Stomach (tissue), 9 donors: ENCODE measurements around the gene GFI1B. TPM values are rescaled to one million over a fixed set of nuclear protein-coding genes. Genes with fewer than 3 reads are reported as not detected.

Experiments used
- DNase-seq, 2 donors: peaks; one replicate each; pipeline versions ENCODE4 v3.0.0 to v3.0.0-alpha.2; 2013 to 2019
- H3K27ac ChIP-seq, 5 donors: fragments of 200-600 bp in 4 of 5; sonication (generic) in 4 of 5; one replicate each; pipeline ENCODE4 v1.5.1; 2013 to 2019; ENCODE audit warnings: mild to moderate bottlenecking in 1 of 5, moderate library complexity in 1 of 5
- H3K27me3 ChIP-seq, 3 donors: fragments of 200-600 bp; sonication (generic); one replicate each; pipeline ENCODE4 v1.5.1; 2017 to 2019; ENCODE audit warnings: mixed run types in 1 of 3
- H3K36me3 ChIP-seq, 4 donors: fragments of 200-600 bp; sonication (generic); 1 replicate in 3 of 4; 2 replicates in 1 of 4; pipeline ENCODE4 v1.5.1; 2016 to 2019
- H3K4me1 ChIP-seq, 4 donors: fragments of 200-600 bp; sonication (generic); one replicate each; pipeline ENCODE4 v1.5.1; 2016 to 2019
- H3K4me3 ChIP-seq, 4 donors: fragments of 200-600 bp; sonication (generic) in 3 of 4; one replicate each; pipeline ENCODE4 v1.5.1; 2016 to 2019; ENCODE audit warnings: mild to moderate bottlenecking in 1 of 4
- H3K9me3 ChIP-seq, 4 donors: fragments of 200-600 bp; sonication (generic); one replicate each; pipeline ENCODE4 v1.5.1; 2016 to 2019
- EP300 ChIP-seq: sonication (generic); formaldehyde crosslinking; IDR thresholded peaks from one replicate; pipeline ENCODE4 v1.6.1; 2017; ENCODE audit warnings: antibody characterized with exemption
- POLR2A ChIP-seq, 4 donors: fragments of 450-650 bp; IDR thresholded peaks; one replicate each; pipeline ENCODE4 v1.6.1; 2016; ENCODE audit warnings: antibody characterized with exemption in 4 of 4, control low read depth in 2 of 4, mild to moderate bottlenecking in 1 of 4, moderate library complexity in 1 of 4
- POLR2AphosphoS5 ChIP-seq, 3 donors: sonication (generic); formaldehyde crosslinking; IDR thresholded peaks; one replicate each; pipeline ENCODE4 v1.6.1; 2016; ENCODE audit warnings: antibody characterized with exemption in 3 of 3
- WGBS, 5 donors: extraction: QIAGEN DNeasy Blood & Tissue Kit in 3 of 5; methylation state at CpG; one replicate each; pipeline versions ENCODE4 v1.1.5 to v1.1.7; 2013 to 2018; 5-methylcytosine and 5-hydroxymethylcytosine counted together
- intact Hi-C: fragments of 100-400 bp; cut with DNase I; formaldehyde crosslinking; loops from one replicate; pipeline ENCODE4 v1.15.1; 2023; ENCODE audit warnings: low total_unique reads
- polyA plus RNA-seq, 3 donors: library from polyadenylated mRNA; stranded (reverse); fragments of 200-250 nt; gene quantifications; one replicate each; pipeline ENCODE4 v1.2.3, GENCODE V29; 2013
- total RNA-seq, 5 donors: library from RNA; depleted of rRNA; stranded (reverse); fragments of >200 nt; gene quantifications; one replicate each; pipeline versions ENCODE4 v1.1.0 to v1.2.3, GENCODE V29; 2014 to 2016
- TF ChIP-seq, protein P1 (sequence below), 7 experiments: fragments of 450-650 bp in 4 of 7; fragments of 200-600 bp in 3 of 7; sonication (generic) in 3 of 7; IDR thresholded peaks; one replicate each; pipeline ENCODE4 v1.5.1; 2016 to 2019; ENCODE audit warnings: antibody characterized with exemption in 7 of 7, control low read depth in 2 of 7, mild to moderate bottlenecking in 1 of 7
- donor health status: healthy with polysubstance abuse.
- donor health status: Bipolar disorder and iron deficiency.
- donor health status: healthy.

GFI1B gene
- total and polyA plus RNA-seq, 8 donors: 1.0 TPM; not detected in 7

DNA sequence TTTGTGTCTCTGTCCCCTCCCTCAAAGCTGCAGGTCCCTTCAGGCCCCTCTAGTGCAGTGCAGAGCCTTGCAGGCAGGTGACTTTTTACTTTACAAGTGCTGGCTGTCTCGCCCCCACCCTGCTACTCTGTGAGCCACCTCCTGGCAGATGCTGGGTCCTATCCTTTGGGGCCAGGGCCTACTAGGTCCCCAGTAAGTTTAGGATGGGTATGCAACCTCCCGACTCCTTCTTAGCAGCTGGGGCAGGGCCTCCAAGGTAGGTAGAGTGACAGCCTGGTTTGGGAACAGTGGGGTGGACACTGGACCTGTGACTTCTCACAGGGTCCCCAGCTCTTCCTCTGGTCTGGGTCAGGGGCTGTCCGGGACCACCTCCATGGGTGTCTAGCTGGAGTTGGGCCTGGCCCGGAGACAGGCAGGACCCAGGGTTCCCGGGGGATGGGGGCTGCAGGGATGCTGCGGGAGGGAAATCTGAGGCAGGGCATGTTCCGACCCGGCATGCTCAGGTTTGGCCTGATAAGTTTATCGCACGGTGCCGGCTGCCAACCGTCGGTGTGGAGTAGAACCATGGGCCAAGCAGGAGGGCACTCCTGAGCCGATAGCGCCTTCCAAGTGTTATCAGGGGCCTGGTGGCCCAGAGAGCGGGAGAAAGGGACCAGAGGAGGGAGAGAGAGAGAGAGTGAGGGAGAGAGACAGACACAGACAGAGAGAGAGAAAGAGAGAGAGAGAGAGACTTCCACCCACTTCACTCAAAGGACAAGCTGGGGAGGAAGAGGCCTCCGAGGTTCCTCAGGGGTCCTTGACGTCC is 20.5 kb downstream of the GFI1B start:
- 29 to 57% (median 39%) methylated on average over 15 to 18 of the region's 18 CpGs for WGBS, 5 donors
- Histone ChIP-seq H3K27me3 (peaks cover 0 to 86% (median 30%) of the 10 kb centered on the region in 3 donors), H3K36me3 (no peaks in the 10 kb centered on the region), H3K9me3 (no peaks in the 10 kb centered on the region), H3K4me1 (peaks cover 0 to 12% (median 6%) of the 10 kb centered on the region in 4 donors), H3K27ac (no peak overlapping the region), H3K4me3 (no peak overlapping the region)
- no peak for DNase-seq
- TF ChIP-seq EP300: no peak
- TF ChIP-seq POLR2A (IDR thresholded peaks at IDR 0.05): no peak
- TF ChIP-seq, protein P1, sequence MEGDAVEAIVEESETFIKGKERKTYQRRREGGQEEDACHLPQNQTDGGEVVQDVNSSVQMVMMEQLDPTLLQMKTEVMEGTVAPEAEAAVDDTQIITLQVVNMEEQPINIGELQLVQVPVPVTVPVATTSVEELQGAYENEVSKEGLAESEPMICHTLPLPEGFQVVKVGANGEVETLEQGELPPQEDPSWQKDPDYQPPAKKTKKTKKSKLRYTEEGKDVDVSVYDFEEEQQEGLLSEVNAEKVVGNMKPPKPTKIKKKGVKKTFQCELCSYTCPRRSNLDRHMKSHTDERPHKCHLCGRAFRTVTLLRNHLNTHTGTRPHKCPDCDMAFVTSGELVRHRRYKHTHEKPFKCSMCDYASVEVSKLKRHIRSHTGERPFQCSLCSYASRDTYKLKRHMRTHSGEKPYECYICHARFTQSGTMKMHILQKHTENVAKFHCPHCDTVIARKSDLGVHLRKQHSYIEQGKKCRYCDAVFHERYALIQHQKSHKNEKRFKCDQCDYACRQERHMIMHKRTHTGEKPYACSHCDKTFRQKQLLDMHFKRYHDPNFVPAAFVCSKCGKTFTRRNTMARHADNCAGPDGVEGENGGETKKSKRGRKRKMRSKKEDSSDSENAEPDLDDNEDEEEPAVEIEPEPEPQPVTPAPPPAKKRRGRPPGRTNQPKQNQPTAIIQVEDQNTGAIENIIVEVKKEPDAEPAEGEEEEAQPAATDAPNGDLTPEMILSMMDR (IDR thresholded peaks at IDR 0.05): no peak
- no peak for TF ChIP-seq POLR2AphosphoS5 (IDR thresholded peaks at IDR 0.05)
- intact Hi-C loops: no loop called here

DNA sequence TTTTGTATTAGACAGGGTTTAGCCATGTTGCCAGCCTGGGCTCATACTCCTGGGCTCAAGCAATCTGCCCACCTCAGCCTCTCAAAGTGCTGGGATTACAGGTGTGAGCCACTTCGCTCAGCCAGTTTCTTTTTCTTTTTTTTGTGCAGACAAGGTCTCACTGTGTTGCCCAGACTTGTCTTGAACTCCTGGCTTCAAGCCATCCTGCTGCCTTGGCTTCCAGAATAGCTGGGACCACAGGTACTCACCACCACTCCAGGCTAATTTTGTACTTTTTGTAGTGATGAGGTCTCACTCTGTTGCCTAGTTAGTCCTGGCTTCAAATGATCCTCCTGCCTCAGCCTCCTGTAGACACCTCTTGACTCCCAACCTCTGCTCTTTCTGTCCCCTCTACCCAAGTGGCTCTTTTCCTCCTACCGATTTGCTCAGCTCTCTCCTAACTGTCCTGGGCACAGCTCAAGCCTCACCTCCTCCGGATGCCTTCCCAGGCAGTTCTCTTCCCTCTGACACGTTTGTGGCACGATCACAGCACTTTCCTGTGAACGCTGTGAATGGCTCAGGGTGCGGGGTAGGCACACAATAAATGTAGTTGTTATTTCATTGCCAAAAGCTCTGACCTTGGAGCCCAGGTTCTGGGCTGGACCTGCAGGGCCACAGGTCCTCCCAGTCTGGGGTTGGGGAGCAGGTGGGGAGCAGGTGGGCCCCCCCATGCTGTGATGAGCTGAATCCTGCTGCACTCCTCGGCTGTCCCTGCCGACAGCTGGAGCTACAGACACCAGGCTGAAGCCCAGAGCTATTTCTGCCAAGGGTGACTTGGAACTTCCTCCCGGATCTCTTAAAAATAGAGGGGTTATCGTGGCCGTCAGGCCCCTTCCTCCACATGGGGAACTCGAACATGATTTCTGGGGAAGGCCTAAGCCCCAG is 23.9 kb downstream of the GFI1B start:
- H3K9me3 ChIP-seq: no peaks in the 10 kb centered on the region
- no peaks in the 10 kb centered on the region for H3K36me3 ChIP-seq
- H3K4me3 ChIP-seq: no peak overlapping the region
- H3K27ac ChIP-seq: no peak overlapping the region
- peaks cover 0 to 8% (median 0%) of the 10 kb centered on the region in 4 donors for H3K4me1 ChIP-seq
- intact Hi-C loops: no loop called here
- no peak for TF ChIP-seq POLR2A (IDR thresholded peaks at IDR 0.05)
- TF ChIP-seq POLR2AphosphoS5 (IDR thresholded peaks at IDR 0.05): no peak
- TF ChIP-seq EP300: no peak
- TF ChIP-seq, protein P1 (IDR thresholded peaks at IDR 0.05): no peak
- H3K27me3 ChIP-seq: peaks cover 0 to 77% (median 17%) of the 10 kb centered on the region in 3 donors
- DNase-seq: no peak
- 58 to 67% (median 62%) methylated on average over 7 to 13 of the region's 13 CpGs for WGBS, 5 donors

DNA sequence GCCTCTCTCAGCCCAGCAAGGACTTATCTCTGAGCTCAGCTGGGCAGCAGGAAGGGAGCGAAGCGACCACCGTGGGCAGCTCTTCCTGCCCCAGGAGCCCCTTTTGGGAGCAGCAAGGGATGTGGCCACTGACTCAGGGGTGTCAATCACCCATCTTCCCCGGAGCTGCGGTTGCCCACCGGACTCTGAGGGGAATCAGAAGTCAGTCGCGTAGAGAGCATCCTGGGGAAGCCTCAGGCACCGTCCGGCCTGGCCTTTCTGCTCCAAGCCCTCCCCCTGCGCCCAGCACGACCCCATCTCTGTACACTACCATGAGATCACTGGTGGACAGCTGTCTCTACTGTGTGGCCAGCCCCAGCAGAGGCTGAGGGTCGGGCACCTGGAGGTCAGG is 24.6 kb downstream of the GFI1B start:
- Histone ChIP-seq H3K4me1 (peaks cover 0 to 8% (median 0%) of the 10 kb centered on the region in 4 donors), H3K9me3 (no peaks in the 10 kb centered on the region), H3K36me3 (no peaks in the 10 kb centered on the region), H3K27ac (no peak overlapping the region), H3K4me3 (no peak overlapping the region), H3K27me3 (peaks cover 0 to 83% (median 22%) of the 10 kb centered on the region in 3 donors)
- intact Hi-C loops: no loop called here
- 53 to 80% (median 64%) methylated on average over 7 to 13 of the region's 13 CpGs for WGBS, 5 donors
- TF ChIP-seq POLR2A (IDR thresholded peaks at IDR 0.05) (no peak), POLR2AphosphoS5 (IDR thresholded peaks at IDR 0.05) (no peak), EP300 (no peak)
- TF ChIP-seq, protein P1 (IDR thresholded peaks at IDR 0.05): no peak
- DNase-seq: no peak

DNA sequence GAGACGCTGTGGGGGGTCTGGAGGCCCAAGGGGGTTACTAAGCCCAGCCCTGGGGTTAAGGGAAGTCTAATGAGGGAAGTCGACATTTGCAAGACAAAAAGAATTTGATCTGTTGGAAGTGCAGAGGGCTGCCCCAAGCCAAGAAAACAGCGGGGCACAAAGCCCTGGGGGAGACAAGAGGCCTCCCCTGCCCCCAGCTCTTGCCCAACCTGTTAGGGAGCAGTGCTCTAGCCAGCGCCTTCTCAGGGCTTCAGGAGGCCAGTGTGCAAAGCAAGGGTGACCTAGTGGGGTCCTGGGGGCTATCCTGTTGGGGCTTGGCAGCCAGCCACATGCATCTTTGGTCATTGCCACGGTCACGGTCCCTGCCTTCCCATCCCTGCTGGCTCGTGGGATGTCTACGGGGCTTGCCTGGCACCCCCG is 25.2 kb downstream of the GFI1B start:
- intact Hi-C loops: no loop called here
- no peak for TF ChIP-seq POLR2AphosphoS5 (IDR thresholded peaks at IDR 0.05)
- TF ChIP-seq, protein P1 (IDR thresholded peaks at IDR 0.05): no peak
- TF ChIP-seq EP300: no peak
- no peak for TF ChIP-seq POLR2A (IDR thresholded peaks at IDR 0.05)
- Histone ChIP-seq H3K9me3 (no peaks in the 10 kb centered on the region), H3K4me3 (no peak overlapping the region), H3K27ac (no peak overlapping the region), H3K4me1 (peaks cover 0 to 8% (median 0%) of the 10 kb centered on the region in 4 donors), H3K27me3 (peaks cover 0 to 87% (median 25%) of the 10 kb centered on the region in 3 donors), H3K36me3 (no peaks in the 10 kb centered on the region)
- no peak for DNase-seq
- WGBS, 5 donors: 36 to 60% (median 49%) methylated on average over 6 to 9 of the region's 9 CpGs
